Fibroblast of villous mesenchyme (primary cell): ENCODE data around the gene MOB3C. TPM values are rescaled to one million over a fixed set of nuclear protein-coding genes. Genes with fewer than 3 reads are reported as not detected.

Experiments
- DNase-seq: peaks from one replicate; pipeline ENCODE4 v3.0.0-alpha.2; 2010; ENCODE audit warnings: low read depth
- H3K4me3 ChIP-seq: 2 replicates; pipeline ENCODE4 v1.5.1; 2011; ENCODE audit warnings: low read depth, mild to moderate bottlenecking, low read length
- CTCF ChIP-seq: IDR thresholded peaks from 2 replicates; pipeline ENCODE4 v1.5.1; 2012; ENCODE audit warnings: low read depth, mild to moderate bottlenecking, low read length; ENCODE audit not compliant: insufficient read depth
- total RNA-seq: library from RNA; depleted of rRNA; stranded (reverse); fragments of >200 nt; gene quantifications from 2 replicates; pipeline ENCODE4 v1.2.3, GENCODE V29; 2012

MOB3C gene
- total RNA-seq, 1 donor = 8.6 TPM

- no peak for TF ChIP-seq CTCF
- no peak overlapping the region for H3K4me3 ChIP-seq
- no peak for DNase-seq
Measured at GRCh38 chr1:46576596-46576995, 40.0 kb downstream of the MOB3C start.

GRCh38 chr1:46575778-46576177 is 40.8 kb downstream of the MOB3C start:
- no peak for DNase-seq
- H3K4me3 ChIP-seq = no peak overlapping the region
- TF ChIP-seq CTCF = no peak

- no peak overlapping the region for H3K4me3 ChIP-seq
- DNase-seq = no peak
- no peak for TF ChIP-seq CTCF
Measured at GRCh38 chr1:46575300-46575699, 41.3 kb downstream of the MOB3C start.

- TF ChIP-seq CTCF = no peak
- no peak overlapping the region for H3K4me3 ChIP-seq
- DNase-seq = no peak
Measured at GRCh38 chr1:46571691-46572225, 44.9 kb downstream of the MOB3C start.

- TF ChIP-seq CTCF = no peak
Measured at GRCh38 chr1:46569884-46570725, 46.5 kb downstream of the MOB3C start.

GRCh38 chr1:46569116-46569515 is 47.5 kb downstream of the MOB3C start:
- no peak for TF ChIP-seq CTCF
- no peak overlapping the region for H3K4me3 ChIP-seq
- DNase-seq = no peak

More at GRCh38 chr1:46569884-46570725, 46.5 kb downstream of the MOB3C start:
- no peak overlapping the region for H3K4me3 ChIP-seq
- DNase-seq = peak; percentile 53
